ENCODE data around the gene SHROOM1.

SHROOM1 gene

GRCh38 chr5:132775476-132775961, 54.9 kb downstream of the SHROOM1 start:
- no peak for DNase-seq

- no peak for DNase-seq
These were observed 55.6 kb downstream of the SHROOM1 start for GRCh38 chr5:132774896-132775295.

GRCh38 chr5:132774406-132774805, 56.0 kb downstream of the SHROOM1 start:
- DNase-seq: no peak

- DNase-seq: no peak
These were observed 56.7 kb downstream of the SHROOM1 start for GRCh38 chr5:132773601-132774355.

GRCh38 chr5:132773114-132773513, 57.3 kb downstream of the SHROOM1 start:
- DNase-seq: no peak

- no peak for DNase-seq
These were observed 58.0 kb downstream of the SHROOM1 start for GRCh38 chr5:132772291-132773070.

Measured in activated CD4-positive, alpha-beta T cell treated with anti-CD3 and anti-CD28 coated beads for 4 hours (primary cell).